ENCODE results near the gene DLX2. TPM values are rescaled to one million over a fixed set of nuclear protein-coding genes. Genes with fewer than 3 reads are reported as not detected.

Gene DLX2
- total RNA-seq, 6 donors from 2014 or later, result not detected

- Histone ChIP-seq H3K27ac (no peak overlapping the region), H3K27me3 (peaks cover 0 to 100% (median 81%) of the 10 kb centered on the region in 4 donors), H3K4me1 (peaks cover 29 to 62% (median 37%) of the 10 kb centered on the region in 4 donors), H3K9me3 (no peaks in the 10 kb centered on the region), H3K36me3 (no peaks in the 10 kb centered on the region), H3K4me3 (no peak overlapping the region)
- 14 to 20% methylated on average over 10 of the region's 10 CpGs for WGBS, 2 donors
- no peak for TF ChIP-seq EP300 (IDR thresholded peaks at IDR 0.05)
- TF ChIP-seq POLR2A (IDR thresholded peaks at IDR 0.05), result no peak
- TF ChIP-seq POLR2AphosphoS5 (IDR thresholded peaks at IDR 0.05), result no peak
- no peak for TF ChIP-seq CTCF (IDR thresholded peaks at IDR 0.05)
- ATAC-seq (ENCODE audit: low FRiP score in 2 of 2), result no peak
- no peak for DNase-seq
These were observed 13.6 kb downstream of the DLX2 start for GRCh38 chr2:172089005-172089504.

GRCh38 chr2:172088245-172089004 is 14.3 kb downstream of the DLX2 start:
- Histone ChIP-seq H3K36me3 (no peaks in the 10 kb centered on the region), H3K27me3 (peaks cover 0 to 100% (median 80%) of the 10 kb centered on the region in 4 donors), H3K4me3 (no peak overlapping the region), H3K27ac (no peak overlapping the region), H3K9me3 (no peaks in the 10 kb centered on the region), H3K4me1 (peaks cover 33 to 59% (median 39%) of the 10 kb centered on the region in 4 donors)
- TF ChIP-seq POLR2AphosphoS5 (IDR thresholded peaks at IDR 0.05) (no peak), EP300 (IDR thresholded peaks at IDR 0.05) (no peak), POLR2A (IDR thresholded peaks at IDR 0.05) (no peak), CTCF (IDR thresholded peaks at IDR 0.05) (no peak)
- no peak for ATAC-seq (ENCODE audit: low FRiP score in 2 of 2)
- 10 to 12% methylated on average over 36 to 37 of the region's 37 CpGs for WGBS, 2 donors
- peak in 1 of 2 donors; percentile 72 for DNase-seq

- 5 to 6% methylated on average over 9 to 22 of the region's 23 CpGs for WGBS, 2 donors
- peaks cover 33 to 65% (median 42%) of the 10 kb centered on the region in 4 donors for H3K4me1 ChIP-seq
- H3K27me3 ChIP-seq, result peaks cover 2 to 100% (median 79%) of the 10 kb centered on the region in 4 donors
- no peak overlapping the region for H3K27ac ChIP-seq
- peak in 1 of 2 donors; percentile 68 for DNase-seq
- H3K4me3 ChIP-seq, result no peak overlapping the region
- H3K9me3 ChIP-seq, result no peaks in the 10 kb centered on the region
- no peak for ATAC-seq (ENCODE audit: low FRiP score in 2 of 2)
- H3K36me3 ChIP-seq, result no peaks in the 10 kb centered on the region
- TF ChIP-seq EP300 (IDR thresholded peaks at IDR 0.05) (no peak), POLR2AphosphoS5 (IDR thresholded peaks at IDR 0.05) (no peak), CTCF (IDR thresholded peaks at IDR 0.05) (no peak), POLR2A (IDR thresholded peaks at IDR 0.05) (no peak)
These were observed 14.9 kb downstream of the DLX2 start for GRCh38 chr2:172087780-172088244.

GRCh38 chr2:172087207-172087779 is 15.4 kb downstream of the DLX2 start:
- peaks cover 5 to 100% (median 78%) of the 10 kb centered on the region in 4 donors for H3K27me3 ChIP-seq
- H3K4me3 ChIP-seq, result no peak overlapping the region
- WGBS, 2 donors, result 13 to 14% methylated on average over 31 of the region's 31 CpGs
- H3K36me3 ChIP-seq, result no peaks in the 10 kb centered on the region
- H3K27ac ChIP-seq, result no peak overlapping the region
- peak in 1 of 2 donors; percentile 68 for DNase-seq
- no peak for TF ChIP-seq POLR2A (IDR thresholded peaks at IDR 0.05)
- TF ChIP-seq EP300 (IDR thresholded peaks at IDR 0.05), result no peak
- TF ChIP-seq POLR2AphosphoS5 (IDR thresholded peaks at IDR 0.05), result no peak
- no peak for TF ChIP-seq CTCF (IDR thresholded peaks at IDR 0.05)
- H3K9me3 ChIP-seq, result no peaks in the 10 kb centered on the region
- peaks cover 33 to 68% (median 42%) of the 10 kb centered on the region in 4 donors for H3K4me1 ChIP-seq
- no peak for ATAC-seq (ENCODE audit: low FRiP score in 2 of 2)

Measured in upper lobe of left lung (tissue), 6 donors.